ENCODE measurements around the gene CD44. TPM values are rescaled to one million over a fixed set of nuclear protein-coding genes. Genes with fewer than 3 reads are reported as not detected.
"Not testable (repeated sequence)": the region's sequence is repeated elsewhere in the genome, so short reads cannot be mapped to it uniquely, and the experiment has no call there.

The CD44 gene
- total RNA-seq, 1 donor from 2014 or later, result 249 TPM

DNA sequence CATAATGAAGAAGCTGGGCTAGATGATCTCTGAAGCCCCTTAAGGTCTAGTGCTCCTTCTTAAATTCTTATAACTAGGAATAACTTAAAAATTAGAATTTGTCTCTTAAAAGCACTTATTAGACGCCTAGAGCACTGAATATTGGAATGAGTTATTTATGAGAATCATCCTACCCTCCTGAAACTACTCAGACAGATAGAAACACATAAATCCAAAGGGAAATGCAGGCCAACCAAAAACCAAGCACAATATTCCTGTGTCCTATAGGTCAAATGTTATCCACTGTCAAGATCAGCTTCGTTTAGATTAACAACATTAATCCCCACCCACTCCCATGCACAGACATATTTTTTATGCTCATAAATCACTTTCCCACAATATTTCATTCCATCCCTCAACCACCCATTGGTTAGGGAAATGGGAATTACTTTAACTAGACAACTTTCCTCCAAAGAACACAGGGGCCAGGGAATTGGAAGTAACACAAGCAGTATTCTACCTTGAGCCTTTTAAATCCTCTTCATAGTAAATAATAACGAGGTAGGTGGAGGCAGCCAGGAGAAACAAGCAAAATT lies 87.1 kb downstream of the CD44 start:
- Mint-ChIP-seq H3K27ac (no peak overlapping the region), H3K4me3 (ENCODE audit: low read depth) (no peak overlapping the region), H3K27me3 (ENCODE audit: low read depth) (no peaks in the 10 kb centered on the region), H3K9me3 (no peaks in the 10 kb centered on the region), H3K36me3 (ENCODE audit: low read depth) (peaks cover 97% of the 10 kb centered on the region), H3K4me1 (ENCODE audit: low read depth) (peaks cover 4% of the 10 kb centered on the region)
- DNase-seq (ENCODE audit: low spot score), result no peak
- intact Hi-C loops (cut with micrococcal nuclease), result no loop called here

DNA sequence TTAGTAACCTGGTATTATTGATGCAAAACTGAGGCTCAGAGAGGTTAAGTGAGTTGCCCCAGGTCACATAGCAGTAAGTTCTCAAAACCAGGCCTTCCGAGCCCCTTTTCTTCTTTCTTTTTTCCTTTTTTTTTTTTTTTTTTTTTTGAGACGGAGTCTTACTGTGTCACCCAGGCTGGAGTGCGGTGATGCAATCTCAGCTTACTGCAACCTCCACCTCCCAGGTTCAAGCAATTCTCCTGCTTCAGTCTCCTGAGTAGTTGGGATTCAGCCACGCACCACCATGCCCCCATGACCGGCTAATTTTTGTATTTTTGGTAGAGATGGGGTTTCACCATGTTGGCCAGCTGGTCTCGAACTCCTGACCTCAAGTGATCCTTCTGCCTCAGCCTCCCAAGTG lies 87.8 kb downstream of the CD44 start:
- H3K27ac Mint-ChIP-seq; H3K4me3 Mint-ChIP-seq (ENCODE audit: low read depth); H3K9me3 Mint-ChIP-seq; H3K27me3 Mint-ChIP-seq (ENCODE audit: low read depth); DNase-seq (ENCODE audit: low spot score); H3K4me1 Mint-ChIP-seq (ENCODE audit: low read depth); intact Hi-C loops (cut with micrococcal nuclease): not testable (repeated sequence)
- H3K36me3 Mint-ChIP-seq (ENCODE audit: low read depth), result peaks cover 97% of the 10 kb centered on the region

DNA sequence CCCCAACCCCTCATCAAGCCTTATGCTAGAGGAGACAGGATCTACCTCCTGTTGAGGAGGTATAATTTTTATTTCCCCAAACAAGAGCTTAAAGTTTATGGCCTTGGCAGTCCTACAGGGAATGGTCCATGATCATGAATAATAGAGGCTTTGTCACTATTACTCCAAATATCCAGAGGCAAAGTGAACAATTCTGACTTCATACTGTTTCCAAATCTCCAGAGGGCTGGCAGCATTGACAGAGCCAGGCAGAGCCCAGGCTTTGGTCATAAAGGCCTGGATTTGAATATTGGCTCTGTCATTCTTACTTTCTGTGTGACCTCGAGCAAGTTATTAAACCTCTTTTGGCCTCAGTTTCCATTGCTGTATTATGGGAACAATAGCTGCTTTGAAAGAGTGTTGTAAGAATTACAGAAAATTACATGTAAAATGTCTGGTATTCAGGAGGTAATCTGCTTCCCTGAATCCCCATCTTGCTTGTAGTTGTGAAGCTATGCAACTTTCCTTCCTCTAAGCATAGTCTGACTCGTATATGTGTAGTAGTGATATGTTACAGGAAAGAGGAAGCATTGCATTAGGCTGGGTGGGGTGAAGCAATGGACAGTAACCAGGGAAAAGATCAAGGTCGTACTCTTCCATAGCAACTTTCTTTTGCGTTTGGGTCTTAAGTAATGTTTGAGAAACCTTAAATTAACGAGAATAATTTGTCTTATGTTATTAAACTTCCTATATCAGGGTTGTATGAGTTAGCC lies 88.8 kb downstream of the CD44 start:
- Mint-ChIP-seq H3K27me3 (ENCODE audit: low read depth) (no peaks in the 10 kb centered on the region), H3K9me3 (no peaks in the 10 kb centered on the region), H3K27ac (no peak overlapping the region), H3K4me1 (ENCODE audit: low read depth) (peaks cover 11% of the 10 kb centered on the region), H3K4me3 (ENCODE audit: low read depth) (no peak overlapping the region), H3K36me3 (ENCODE audit: low read depth) (peaks cover 99% of the 10 kb centered on the region)
- intact Hi-C loops (cut with micrococcal nuclease), result no loop called here
- DNase-seq (ENCODE audit: low spot score), result no peak

DNA sequence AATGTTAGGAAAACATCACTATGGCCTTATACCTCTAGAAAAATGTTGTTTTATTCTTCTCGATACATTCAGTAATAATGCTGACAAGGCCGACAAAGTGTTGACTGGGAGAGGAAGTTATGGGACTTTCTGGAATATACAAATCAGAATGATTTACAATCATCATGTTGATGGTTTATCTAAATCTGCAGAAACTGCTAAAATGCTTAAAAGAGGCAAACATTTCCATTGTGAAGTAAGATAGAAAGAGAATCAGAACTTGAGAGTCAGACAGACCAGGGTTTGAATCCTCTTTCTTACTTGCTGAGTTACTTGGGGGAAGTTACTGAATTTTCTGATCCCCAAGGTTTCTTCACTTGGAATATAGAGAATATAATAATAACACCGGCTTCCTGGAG lies 89.4 kb downstream of the CD44 start:
- H3K27me3 Mint-ChIP-seq (ENCODE audit: low read depth), result no peaks in the 10 kb centered on the region
- no peak for DNase-seq (ENCODE audit: low spot score)
- no peaks in the 10 kb centered on the region for H3K9me3 Mint-ChIP-seq
- no peak overlapping the region for H3K27ac Mint-ChIP-seq
- peaks cover 13% of the 10 kb centered on the region for H3K4me1 Mint-ChIP-seq (ENCODE audit: low read depth)
- intact Hi-C loops (cut with micrococcal nuclease), result no loop called here
- H3K36me3 Mint-ChIP-seq (ENCODE audit: low read depth), result peaks cover 99% of the 10 kb centered on the region
- no peak overlapping the region for H3K4me3 Mint-ChIP-seq (ENCODE audit: low read depth)

DNA sequence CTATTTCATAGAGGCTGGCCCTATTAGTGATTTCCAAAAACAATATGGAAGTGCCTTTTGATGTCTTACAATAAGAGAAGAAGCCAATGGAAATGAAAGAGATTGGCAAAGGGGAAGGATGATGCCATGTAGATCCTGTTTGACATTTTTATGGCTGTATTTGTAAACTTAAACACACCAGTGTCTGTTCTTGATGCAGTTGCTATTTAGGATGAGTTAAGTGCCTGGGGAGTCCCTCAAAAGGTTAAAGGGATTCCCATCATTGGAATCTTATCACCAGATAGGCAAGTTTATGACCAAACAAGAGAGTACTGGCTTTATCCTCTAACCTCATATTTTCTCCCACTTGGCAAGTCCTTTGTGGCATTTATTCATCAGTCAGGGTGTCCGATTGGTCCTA lies 91.4 kb downstream of the CD44 start:
- Mint-ChIP-seq H3K4me3 (ENCODE audit: low read depth) (no peak overlapping the region), H3K27ac (no peak overlapping the region)
- intact Hi-C loops (cut with micrococcal nuclease), result no loop called here

DNA sequence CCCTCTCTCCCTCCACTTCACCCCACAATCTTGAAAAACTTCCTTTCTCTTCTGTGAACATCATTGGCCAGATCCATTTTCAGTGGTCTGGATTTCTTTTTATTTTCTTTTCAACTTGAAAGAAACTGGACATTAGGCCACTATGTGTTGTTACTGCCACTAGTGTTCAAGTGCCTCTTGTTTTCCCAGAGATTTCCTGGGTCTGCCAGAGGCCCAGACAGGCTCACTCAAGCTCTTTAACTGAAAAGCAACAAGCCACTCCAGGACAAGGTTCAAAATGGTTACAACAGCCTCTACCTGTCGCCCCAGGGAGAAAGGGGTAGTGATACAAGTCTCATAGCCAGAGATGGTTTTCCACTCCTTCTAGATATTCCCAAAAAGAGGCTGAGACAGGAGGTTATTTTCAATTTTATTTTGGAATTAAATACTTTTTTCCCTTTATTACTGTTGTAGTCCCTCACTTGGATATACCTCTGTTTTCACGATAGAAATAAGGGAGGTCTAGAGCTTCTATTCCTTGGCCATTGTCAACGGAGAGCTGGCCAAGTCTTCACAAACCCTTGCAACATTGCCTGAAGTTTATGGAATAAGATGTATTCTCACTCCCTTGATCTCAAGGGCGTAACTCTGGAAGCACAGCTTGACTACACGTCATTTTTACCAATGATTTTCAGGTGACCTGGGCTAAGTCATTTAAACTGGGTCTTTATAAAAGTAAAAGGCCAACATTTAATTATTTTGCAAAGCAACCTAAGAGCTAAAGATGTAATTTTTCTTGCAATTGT lies 92.3 kb downstream of the CD44 start:
- Mint-ChIP-seq H3K27me3 (ENCODE audit: low read depth) (no peaks in the 10 kb centered on the region), H3K4me1 (ENCODE audit: low read depth) (peaks cover 37% of the 10 kb centered on the region), H3K27ac (no peak overlapping the region), H3K4me3 (ENCODE audit: low read depth) (no peak overlapping the region), H3K9me3 (peaks cover 12% of the 10 kb centered on the region), H3K36me3 (ENCODE audit: low read depth) (peaks cover 91% of the 10 kb centered on the region)
- intact Hi-C loops (cut with micrococcal nuclease), result no loop called here
- no peak for DNase-seq (ENCODE audit: low spot score)

More for the DNA sequence above, 91.4 kb downstream of the CD44 start:
- peaks cover 12% of the 10 kb centered on the region for H3K9me3 Mint-ChIP-seq
- no peaks in the 10 kb centered on the region for H3K27me3 Mint-ChIP-seq (ENCODE audit: low read depth)
- DNase-seq (ENCODE audit: low spot score), result no peak
- peaks cover 28% of the 10 kb centered on the region for H3K4me1 Mint-ChIP-seq (ENCODE audit: low read depth)
- peaks cover 96% of the 10 kb centered on the region for H3K36me3 Mint-ChIP-seq (ENCODE audit: low read depth)

GRCh38 chr11:35232891-35233330 lies 93.9 kb downstream of the CD44 start:
- peaks cover 12% of the 10 kb centered on the region for H3K9me3 Mint-ChIP-seq
- H3K27ac Mint-ChIP-seq, result no peak overlapping the region
- H3K4me1 Mint-ChIP-seq (ENCODE audit: low read depth), result peaks cover 51% of the 10 kb centered on the region
- peaks cover 76% of the 10 kb centered on the region for H3K36me3 Mint-ChIP-seq (ENCODE audit: low read depth)
- no peak for DNase-seq (ENCODE audit: low spot score)
- H3K4me3 Mint-ChIP-seq (ENCODE audit: low read depth), result no peak overlapping the region
- intact Hi-C loops (cut with micrococcal nuclease), result no loop called here
- H3K27me3 Mint-ChIP-seq (ENCODE audit: low read depth), result no peaks in the 10 kb centered on the region

DNA sequence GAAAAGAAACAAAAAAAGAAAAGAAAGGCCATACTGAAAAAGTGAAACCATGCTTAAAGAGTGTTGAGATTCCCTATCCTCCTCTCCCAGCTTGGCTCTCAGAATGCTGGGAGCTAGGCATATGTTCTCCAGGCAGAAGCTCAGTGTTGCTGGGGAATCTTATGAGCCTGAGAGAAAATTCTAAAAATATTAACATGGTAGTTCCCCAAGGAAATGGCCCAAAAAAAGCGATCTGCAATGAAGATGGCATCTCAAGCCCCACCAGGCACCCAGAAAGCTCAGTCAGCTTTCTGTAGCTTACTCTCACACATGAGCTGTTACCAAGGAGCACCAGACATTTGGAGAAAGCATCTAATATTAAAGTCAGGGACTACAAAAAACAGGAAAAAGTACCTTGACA lies 94.5 kb downstream of the CD44 start:
- Mint-ChIP-seq H3K36me3 (ENCODE audit: low read depth) (peaks cover 70% of the 10 kb centered on the region), H3K27me3 (ENCODE audit: low read depth) (no peaks in the 10 kb centered on the region), H3K27ac (no peak overlapping the region), H3K9me3 (peaks cover 12% of the 10 kb centered on the region), H3K4me3 (ENCODE audit: low read depth) (no peak overlapping the region), H3K4me1 (ENCODE audit: low read depth) (peaks cover 56% of the 10 kb centered on the region)
- DNase-seq (ENCODE audit: low spot score), result no peak
- intact Hi-C loops (cut with micrococcal nuclease), result no loop called here

DNA sequence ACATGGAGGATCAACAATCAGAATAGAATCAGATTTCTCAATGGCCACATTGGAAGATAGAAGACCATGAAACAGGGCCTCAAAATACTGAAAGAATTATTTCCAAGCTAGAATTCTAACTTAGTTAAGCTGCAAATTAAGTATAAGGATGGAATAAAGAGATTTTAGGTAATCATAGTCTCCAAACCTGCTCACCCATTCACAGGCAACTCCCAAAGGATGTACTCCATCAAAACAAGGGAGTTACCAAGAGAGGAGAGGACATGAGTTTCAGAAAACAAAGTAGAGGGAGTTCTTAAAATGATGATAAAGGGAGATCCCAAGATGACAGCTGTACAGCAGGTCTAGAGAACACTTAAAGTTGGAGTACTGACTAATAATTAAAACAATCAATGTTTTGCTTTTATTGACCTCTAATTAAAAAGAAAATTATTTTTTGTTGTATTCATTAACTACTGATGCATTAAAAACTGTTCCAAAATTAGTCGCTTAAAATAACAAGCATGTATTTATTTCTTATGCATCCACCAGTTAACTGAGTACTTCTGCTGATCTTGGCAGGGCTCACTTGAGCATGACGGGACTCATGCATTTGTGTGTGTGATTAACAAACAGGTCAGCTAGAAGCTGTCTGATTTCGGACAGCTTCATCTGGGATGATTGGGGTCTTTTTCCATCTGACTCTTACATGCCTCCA lies 95.6 kb downstream of the CD44 start:
- Mint-ChIP-seq H3K4me1 (ENCODE audit: low read depth) (peaks cover 60% of the 10 kb centered on the region), H3K27me3 (ENCODE audit: low read depth) (peaks cover 2% of the 10 kb centered on the region), H3K27ac (no peak overlapping the region), H3K36me3 (ENCODE audit: low read depth) (peaks cover 59% of the 10 kb centered on the region), H3K9me3 (peaks cover 12% of the 10 kb centered on the region), H3K4me3 (ENCODE audit: low read depth) (no peak overlapping the region)
- intact Hi-C loops (cut with micrococcal nuclease), result loop anchor here (5.0 kb wide), 4 partner anchors 58 to 307 kb away; no protein-coding TSS in a partner anchor
- DNase-seq (ENCODE audit: low spot score), result no peak

DNA sequence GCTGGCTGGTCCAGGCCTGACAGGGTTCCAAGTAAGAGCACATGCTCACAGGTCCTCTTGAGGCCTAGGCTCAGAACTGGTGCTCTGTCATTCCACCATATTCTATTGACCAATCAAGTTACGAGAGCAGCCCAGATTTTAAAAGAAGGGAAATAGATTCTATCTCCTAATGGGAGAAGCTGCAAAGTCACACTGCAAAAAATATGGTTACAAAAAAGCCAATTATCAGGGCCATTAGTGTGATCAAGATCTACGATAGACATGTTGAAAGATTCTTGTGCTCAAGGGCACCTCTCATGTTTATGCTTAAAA lies 96.1 kb downstream of the CD44 start:
- H3K27me3 Mint-ChIP-seq (ENCODE audit: low read depth), result peaks cover 5% of the 10 kb centered on the region
- peaks cover 12% of the 10 kb centered on the region for H3K9me3 Mint-ChIP-seq
- intact Hi-C loops (cut with micrococcal nuclease), result loop anchor here (5.0 kb wide), 4 partner anchors 57 to 308 kb away; no protein-coding TSS in a partner anchor
- no peak overlapping the region for H3K27ac Mint-ChIP-seq
- DNase-seq (ENCODE audit: low spot score), result no peak
- H3K36me3 Mint-ChIP-seq (ENCODE audit: low read depth), result peaks cover 54% of the 10 kb centered on the region
- H3K4me3 Mint-ChIP-seq (ENCODE audit: low read depth), result no peak overlapping the region
- H3K4me1 Mint-ChIP-seq (ENCODE audit: low read depth), result peaks cover 64% of the 10 kb centered on the region

DNA sequence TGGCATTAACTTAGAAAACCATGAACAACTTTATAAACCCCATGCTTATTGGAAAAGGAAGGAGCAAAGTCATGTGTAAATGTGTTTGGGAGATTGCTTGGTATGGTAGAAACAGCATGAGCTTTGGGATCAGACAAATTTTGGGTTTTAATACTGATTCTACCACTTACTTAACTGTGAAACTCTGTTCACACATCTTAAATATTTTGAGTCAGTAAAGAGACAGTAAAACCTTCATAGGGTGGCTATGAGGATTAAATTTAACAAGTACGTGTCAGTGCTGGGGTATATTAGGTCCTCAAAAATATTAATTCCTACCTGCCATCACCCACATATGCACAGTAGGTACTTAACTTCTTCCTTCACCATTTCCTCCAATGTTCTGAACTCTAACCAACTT lies 96.5 kb downstream of the CD44 start:
- H3K4me1 Mint-ChIP-seq (ENCODE audit: low read depth), result peaks cover 65% of the 10 kb centered on the region
- H3K9me3 Mint-ChIP-seq, result peaks cover 12% of the 10 kb centered on the region
- intact Hi-C loops (cut with micrococcal nuclease), result loop anchor here (5.0 kb wide), 4 partner anchors 57 to 308 kb away; no protein-coding TSS in a partner anchor
- H3K36me3 Mint-ChIP-seq (ENCODE audit: low read depth), result peaks cover 50% of the 10 kb centered on the region
- H3K4me3 Mint-ChIP-seq (ENCODE audit: low read depth), result no peak overlapping the region
- peaks cover 7% of the 10 kb centered on the region for H3K27me3 Mint-ChIP-seq (ENCODE audit: low read depth)
- DNase-seq (ENCODE audit: low spot score), result no peak
- no peak overlapping the region for H3K27ac Mint-ChIP-seq

DNA sequence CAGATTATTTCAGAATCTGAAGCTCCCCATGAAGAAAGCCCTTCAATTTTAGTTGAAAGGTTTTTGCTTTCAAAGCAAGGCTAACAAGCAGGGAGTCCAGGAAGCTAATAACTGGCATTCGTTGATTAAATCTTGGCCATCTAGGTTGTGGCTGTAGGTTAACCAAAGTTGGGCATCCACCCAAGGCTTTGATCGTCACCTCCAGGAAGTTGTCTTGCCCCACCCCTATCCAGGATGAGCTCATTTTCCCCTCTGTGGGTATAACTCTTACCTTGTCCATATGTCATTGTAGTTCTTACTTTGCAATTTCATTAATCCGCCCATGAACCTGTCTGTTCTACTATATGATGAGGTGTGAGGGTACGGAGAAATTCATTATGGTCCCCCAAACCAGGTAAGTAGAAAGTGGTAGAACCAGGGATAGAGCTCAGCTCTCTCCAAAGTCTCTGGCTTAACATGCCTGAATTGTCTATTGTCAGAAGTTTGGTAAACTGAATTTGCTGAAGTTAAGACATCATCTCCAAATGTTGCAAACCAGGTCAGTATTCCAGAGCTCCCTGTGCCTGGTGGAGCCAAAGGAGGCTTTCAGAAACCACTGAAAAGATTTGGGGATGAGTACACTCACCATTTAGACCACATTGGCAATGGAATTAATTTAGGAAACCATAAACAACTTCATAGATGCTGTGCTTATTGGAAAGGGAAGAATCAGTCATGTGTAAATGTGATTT lies 97.1 kb downstream of the CD44 start:
- Mint-ChIP-seq H3K9me3 (peaks cover 12% of the 10 kb centered on the region), H3K36me3 (ENCODE audit: low read depth) (peaks cover 44% of the 10 kb centered on the region), H3K4me3 (ENCODE audit: low read depth) (peak overlapping the region; percentile 11), H3K27ac (peak overlapping the region; percentile 52), H3K4me1 (ENCODE audit: low read depth) (peaks cover 68% of the 10 kb centered on the region), H3K27me3 (ENCODE audit: low read depth) (peaks cover 12% of the 10 kb centered on the region)
- intact Hi-C loops (cut with micrococcal nuclease), result loop anchor here (1.0 to 5.0 kb wide), 6 partner anchors 56 to 309 kb away; no protein-coding TSS in a partner anchor
- DNase-seq (ENCODE audit: low spot score), result peak; percentile 62

Measured in activated T-helper 2 cell treated with anti-CD3 and anti-CD28 coated beads, Interferon-gamma antibody, Interleukin-2, Interleukin-4, amounts not matched to agents 10 μg/mL and 5 μg/mL and 100 μg/mL, durations not matched to agents 14 hours and 24 hours and 36 hours (primary cell).